Mucosa of gallbladder (tissue), 1 donor: ENCODE results near the gene ZNF362. TPM values are rescaled to one million over a fixed set of nuclear protein-coding genes. Genes with fewer than 3 reads are reported as not detected.
"Not testable (repeated sequence)": the region's sequence is repeated elsewhere in the genome, so short reads cannot be mapped to it uniquely, and the experiment has no call there.

Source experiments
- DNase-seq: peaks from one replicate; pipeline ENCODE4 v3.0.0-alpha.2; 2020; ENCODE audit warnings: low spot score
- total RNA-seq: library from RNA; stranded (reverse); gene quantifications from one replicate; pipeline ENCODE4 v1.2.1, GENCODE V29; 2021
- donor health status: DM: no; HTN: no; CAD: no.

ZNF362 gene
- total RNA-seq, 1 donor from 2014 or later: 39.9 TPM

- DNase-seq: no peak
Measured at GRCh38 chr1:33306653-33307493, 50.6 kb downstream of the ZNF362 start.

- DNase-seq: no peak
Measured at GRCh38 chr1:33307494-33307864, 51.2 kb downstream of the ZNF362 start.

- not testable (repeated sequence) for DNase-seq
Measured at GRCh38 chr1:33309351-33309750, 53.1 kb downstream of the ZNF362 start.

- DNase-seq: no peak
Measured at GRCh38 chr1:33310702-33311101, 54.4 kb downstream of the ZNF362 start.

DNA sequence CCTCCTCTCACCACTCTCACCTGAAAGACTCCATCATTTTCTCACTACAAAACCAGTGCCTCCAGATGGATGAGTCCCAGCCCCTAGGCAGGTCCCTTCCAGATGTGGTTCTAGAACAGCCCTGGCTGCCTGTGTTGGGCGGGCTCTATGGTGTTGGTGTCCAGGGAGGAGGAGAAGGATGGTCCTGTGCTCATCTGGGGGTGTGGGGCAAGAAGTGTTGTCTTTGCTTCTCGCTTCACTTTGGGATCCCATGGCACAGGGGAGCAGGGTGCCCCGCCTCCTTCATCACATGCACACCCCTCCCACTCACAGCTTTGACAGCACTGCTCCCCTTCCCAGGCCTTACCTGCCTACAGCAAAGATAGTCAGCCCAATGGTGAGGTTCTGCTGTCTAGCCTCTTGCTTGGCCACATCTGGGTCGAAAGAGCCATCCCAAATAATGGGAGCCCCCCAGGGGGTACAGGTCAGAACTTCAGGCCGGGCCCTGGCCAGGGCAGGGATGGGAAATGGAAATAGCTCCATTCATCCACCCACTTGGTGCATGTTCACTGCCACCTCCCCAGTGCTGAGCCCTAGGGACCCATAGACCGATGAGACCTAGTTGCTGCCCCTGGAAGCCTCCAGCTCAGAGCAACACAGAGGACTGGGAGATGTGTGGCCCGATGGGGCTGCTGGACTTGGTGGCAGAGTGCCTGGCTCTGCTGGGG is 55.6 kb downstream of the ZNF362 start:
- DNase-seq: no peak

GRCh38 chr1:33312413-33312749 is 56.1 kb downstream of the ZNF362 start:
- DNase-seq: no peak

DNA sequence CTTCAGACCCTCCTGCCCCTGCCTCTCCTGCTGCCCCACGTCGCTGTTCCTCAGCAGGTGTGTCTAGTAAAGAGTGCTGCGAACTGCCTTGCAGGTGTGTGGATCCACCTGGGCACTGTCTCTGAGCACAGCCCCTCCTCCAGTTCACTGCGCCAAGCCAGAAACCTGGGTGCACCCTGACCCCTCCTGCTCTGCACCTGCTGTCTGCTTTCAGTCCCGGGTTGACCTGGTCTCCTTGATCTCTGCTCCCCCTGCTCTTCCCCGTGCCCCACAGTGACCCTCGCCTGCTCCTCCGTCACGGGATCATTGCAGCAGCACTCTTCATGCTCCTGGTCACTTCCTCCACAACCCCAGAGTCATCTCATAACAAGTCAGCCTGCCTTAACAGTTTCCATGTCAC is 58.1 kb downstream of the ZNF362 start:
- no peak for DNase-seq

DNA sequence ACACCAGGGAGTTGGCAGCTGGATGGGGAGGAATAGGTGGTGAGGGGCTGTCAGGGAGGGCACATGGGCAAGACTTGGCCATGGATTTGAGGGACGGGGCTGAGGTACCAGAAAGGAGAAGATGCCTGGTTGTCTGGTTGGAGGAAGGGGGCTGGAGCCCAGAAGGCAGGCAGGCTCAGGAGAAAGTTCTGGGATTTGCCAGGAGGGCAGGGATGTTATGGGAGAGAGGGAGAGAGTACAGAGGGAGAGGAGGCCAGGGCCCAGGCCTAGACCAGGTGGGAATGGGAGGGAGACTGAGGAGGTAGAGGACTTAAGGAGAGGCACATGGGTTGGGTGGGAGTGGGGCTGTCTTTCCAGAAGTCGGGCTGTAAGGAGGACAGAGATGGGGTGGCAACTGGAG is 60.3 kb downstream of the ZNF362 start:
- no peak for DNase-seq

GRCh38 chr1:33317354-33317753 is 61.1 kb downstream of the ZNF362 start:
- DNase-seq: no peak

DNA sequence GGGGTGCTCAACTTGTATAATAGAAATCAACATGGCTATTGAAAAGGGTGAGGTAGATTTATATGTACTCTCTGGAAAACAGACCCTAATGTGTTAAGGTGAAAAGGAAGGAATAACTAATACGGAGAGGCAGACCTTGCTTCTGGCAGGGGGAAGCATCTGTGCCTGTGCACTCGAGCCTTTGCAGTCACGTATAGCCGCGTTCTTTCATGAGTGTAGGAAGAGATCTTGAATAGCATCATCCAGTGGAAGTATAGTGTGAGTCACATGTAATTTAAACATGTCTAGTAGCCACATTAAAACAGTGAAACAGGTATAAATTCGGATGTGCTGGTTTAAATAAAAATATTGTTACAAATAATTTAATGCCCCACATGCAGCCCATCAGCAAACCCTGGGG is 61.7 kb downstream of the ZNF362 start:
- no peak for DNase-seq

DNA sequence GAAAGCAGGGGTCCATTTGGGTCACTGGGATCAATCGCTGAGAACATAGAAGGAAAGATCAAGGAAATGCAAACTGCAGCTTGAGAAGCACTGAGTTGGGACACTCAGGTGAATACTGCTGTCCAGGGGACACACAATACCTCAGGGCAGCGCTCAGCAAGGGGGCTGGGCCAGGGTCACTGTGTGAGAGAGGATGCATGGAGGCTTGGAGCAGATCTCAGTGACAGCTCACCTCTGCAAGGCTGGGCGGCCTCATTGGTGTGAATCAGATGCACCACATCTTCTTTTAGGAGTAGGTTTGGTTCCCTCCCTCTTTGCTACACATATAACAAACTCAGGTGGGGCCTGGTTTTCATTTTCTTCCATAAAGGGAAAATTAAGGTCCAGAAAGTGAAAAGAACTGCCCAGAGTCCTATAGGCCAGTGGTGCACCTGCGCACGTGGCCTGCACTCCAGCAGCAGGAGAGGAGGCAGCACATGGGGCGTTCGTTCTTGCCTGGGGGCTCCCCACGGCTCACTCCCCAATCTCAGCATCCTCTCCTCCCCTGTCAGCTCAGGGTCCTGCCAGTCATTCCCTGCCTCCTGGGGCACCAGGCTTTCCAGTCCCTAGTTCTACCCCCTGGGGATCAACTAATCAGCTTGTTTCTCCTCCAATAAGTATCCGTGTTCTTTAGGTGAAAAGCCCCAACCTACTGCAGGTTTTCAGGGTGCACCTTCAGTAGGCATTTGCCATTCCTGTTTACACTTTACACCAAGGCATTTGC is 63.1 kb downstream of the ZNF362 start:
- no peak for DNase-seq

DNA sequence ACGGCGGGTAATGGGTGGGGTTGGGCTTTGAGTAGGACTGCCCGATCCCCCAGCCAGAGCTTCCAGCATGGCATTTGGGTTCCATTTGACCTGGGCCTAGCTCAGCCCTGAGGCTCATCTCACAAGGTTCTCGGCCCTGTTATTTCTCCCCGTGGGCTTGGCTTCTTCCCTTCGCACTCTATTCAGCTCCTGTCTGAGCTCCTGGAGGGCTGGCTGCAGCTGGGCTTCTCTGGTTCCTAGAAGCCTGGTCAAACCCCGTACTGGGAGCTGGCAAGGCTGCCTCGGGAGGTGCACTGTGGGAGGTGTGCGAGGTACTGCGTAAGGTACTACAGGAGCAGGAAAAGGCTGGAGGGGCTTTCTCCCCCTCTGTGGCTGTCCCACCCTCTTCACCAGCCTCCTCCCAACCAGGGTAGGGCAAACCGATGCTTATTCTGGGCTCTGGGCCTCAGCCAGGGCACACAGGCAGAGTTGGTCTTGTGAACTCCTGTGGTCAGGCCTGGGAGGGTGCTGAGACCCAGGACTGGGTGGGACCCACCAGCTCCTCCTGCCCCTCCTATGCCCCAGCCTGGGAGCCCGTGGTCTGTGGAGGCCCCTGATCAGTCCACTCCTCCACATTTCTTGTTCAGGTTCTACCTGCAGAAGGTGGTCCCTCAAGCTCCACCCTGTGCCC is 63.8 kb downstream of the ZNF362 start:
- no peak for DNase-seq

GRCh38 chr1:33320619-33321165 is 64.4 kb downstream of the ZNF362 start, which contains the start of gene A3GALT2:
Gene A3GALT2 (minus strand): TSS chr1:33321098. CDS start chr1:33321098, 0 bp downstream.
- DNase-seq: no peak

- DNase-seq: no peak
Measured at GRCh38 chr1:33321178-33321577, 64.9 kb downstream of the ZNF362 start.

- DNase-seq: no peak
Measured at GRCh38 chr1:33322109-33322508, 65.8 kb downstream of the ZNF362 start.

DNA sequence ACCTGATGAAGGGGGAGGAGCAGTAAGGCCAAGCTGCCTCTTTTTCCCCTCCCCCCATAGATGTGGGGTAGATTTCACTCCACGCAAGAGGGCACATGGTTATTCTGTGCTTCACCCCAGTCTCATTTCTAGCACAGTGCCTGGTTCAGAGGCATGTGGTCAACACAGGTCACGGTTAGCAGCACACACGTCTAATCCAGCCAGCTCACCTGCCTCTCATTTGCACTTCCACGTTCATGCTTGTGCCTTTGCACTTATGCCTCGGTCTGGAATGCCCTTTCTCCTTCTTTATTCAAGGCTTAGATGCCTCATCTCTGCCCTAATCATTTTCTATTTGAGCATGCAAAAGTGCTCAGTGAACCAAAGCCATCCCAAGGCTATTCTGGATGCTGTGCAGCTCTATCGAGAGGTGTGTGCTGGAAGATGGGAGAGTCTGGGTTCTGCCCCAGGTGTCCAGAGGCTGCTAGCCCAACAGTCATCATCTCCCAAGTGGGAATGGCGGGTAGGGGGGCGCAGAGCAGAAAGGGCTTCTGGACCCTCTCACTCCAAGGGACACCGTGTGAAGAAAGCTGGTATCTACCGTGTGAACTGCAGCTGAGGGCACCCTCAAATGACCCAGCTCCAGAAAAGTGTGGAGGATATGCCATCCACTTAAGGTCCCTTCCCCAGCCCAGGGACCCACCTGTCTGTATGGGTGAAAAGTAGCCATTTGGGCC is 66.7 kb downstream of the ZNF362 start:
- DNase-seq: no peak

DNA sequence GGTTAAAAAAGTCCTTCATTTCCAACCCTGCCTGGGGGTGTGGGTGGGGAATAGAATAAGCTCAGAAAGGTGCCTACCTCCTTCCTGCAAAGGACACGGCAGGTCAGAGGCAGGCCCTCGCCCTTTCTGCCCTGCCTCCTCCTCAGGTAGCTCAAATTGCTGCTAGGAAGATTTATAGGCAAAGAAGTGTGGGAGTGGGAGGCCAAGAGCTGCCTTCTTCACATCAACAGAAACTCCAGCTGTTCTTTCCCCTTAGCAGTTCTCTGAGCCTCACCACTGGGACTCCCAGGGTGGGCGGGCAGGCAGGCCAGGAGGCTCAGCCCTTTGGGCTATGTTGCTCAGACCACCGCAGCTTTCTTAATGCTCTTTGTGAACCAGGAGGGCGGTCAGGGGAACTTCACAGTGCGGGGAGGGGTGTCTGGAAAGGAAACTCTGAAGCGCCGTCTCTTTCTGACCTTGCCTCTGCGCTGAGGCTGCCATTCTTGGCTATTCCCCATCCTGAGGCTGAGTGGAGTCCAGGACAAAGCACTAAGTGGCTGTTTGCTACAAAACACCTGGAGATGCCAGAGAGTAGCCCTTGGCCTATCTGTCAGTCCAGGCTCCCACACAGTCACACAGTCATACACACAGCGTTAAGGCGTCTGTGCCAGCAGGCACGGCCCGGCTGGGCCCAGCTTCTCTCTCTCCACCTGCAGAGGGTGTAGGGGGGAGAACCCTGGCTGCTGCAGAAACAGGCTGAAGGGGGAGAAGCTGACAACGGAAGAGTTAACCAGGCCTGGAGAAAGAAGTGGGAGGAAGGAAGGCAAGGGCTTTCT is 67.6 kb downstream of the ZNF362 start:
- DNase-seq: no peak

DNA sequence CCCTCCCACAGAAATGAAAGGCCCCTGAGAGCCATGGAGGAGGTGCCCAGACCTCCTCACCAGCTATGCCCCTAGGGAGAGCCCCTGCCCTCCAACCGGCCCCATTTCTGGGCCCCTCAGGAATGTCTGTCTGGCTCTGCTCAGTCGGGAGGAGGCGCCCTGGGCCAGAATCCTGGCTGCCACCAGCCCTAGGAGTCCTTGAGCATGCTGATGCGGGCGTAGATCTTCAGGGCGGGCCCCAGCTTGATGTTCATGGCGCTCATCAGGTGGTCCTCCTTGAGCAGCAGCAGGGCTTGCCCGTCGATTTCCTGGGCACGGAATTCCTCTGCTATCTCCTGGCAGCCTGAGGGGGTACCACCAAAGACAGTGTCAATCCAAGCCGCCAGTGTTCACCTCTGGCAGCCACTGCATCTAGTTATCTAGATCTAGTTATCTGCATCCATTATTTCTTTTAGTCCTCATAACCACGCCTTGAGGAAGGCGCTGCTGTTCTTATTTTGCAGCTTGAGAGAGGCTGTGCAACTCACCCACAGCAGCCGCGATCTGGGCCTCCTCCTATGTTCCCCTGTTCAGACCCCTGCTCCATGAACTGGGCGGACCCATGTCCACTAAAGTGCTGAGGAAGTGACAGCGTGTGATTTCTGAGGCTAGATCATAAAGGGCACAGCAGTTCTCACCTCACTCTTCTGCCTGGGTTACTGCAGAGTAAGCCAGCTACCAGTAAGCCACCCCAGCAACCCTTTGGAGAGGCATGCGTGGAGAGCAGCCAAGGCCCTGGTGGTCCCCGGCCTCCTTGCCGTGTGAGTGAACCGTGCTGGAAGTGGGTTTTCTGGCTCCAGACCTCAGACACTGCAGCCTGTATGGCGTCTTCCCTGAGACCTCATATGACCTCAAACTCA is 68.6 kb downstream of the ZNF362 start:
- no peak for DNase-seq

DNA sequence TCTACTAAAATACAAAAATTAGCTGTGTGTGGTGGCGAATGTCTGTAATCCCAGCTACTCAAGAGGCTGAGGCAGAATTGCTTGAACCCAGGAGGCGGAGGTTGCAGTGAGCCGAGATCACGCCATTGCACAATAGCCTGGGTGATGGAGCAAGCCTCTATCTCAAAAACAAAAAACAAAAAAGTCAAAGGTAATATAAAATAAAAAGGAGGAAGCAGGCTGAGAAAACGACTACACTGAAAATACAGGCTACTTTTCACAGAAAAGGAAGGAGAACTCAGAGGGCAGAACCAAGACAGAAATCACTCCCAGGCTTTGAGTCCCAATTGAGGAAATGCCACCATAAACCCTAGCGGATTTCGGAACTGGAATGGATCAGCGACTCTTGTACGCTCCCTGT is 70.5 kb downstream of the ZNF362 start:
- no peak for DNase-seq
